ENCODE data around the gene SCRN2. TPM values are rescaled to one million over a fixed set of nuclear protein-coding genes. Genes with fewer than 3 reads are reported as not detected.

SCRN2 gene
- total and polyA plus RNA-seq, 2 donors (not counting 3 experiments of a cell fraction or from before 2014, with no cell fraction given), result 31.7 to 48.9 TPM

DNA sequence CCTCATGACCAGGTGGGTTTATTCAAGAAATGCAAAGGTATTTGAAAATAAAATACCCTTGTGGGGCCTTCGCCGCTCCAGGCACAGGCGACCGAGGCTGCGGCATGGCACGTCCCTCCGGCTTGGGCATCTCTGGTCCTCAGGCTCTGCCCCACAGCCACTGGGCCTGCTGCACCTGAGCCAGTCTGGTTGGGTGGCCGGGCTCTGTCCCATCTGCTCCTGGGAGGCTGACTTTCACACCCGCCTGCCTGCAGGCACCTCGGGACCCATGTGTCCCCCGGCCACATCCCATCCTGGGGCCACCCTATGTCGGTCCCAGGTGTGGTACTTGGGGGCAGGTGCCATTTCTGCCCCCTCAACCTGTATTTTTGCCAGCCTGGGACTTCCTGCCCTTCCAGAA is 40.4 kb downstream of the SCRN2 start:
- TF ChIP-seq, protein P1, sequence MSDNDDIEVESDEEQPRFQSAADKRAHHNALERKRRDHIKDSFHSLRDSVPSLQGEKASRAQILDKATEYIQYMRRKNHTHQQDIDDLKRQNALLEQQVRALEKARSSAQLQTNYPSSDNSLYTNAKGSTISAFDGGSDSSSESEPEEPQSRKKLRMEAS (IDR thresholded peaks at IDR 0.05; ENCODE audit: insufficient read depth, insufficient read length), result no peak
- no peak for TF ChIP-seq EZH2 (IDR thresholded peaks at IDR 0.05; ENCODE audit: borderline replicate concordance, low read depth, low read length, severe bottlenecking)
- TF ChIP-seq POLR2A (IDR thresholded peaks at IDR 0.05; ENCODE audit: low read depth, low read length), result no peak
- TF ChIP-seq JUN (IDR thresholded peaks at IDR 0.05; ENCODE audit: borderline replicate concordance, insufficient read depth, insufficient read length, low read depth), result no peak
- TF ChIP-seq, protein P2, sequence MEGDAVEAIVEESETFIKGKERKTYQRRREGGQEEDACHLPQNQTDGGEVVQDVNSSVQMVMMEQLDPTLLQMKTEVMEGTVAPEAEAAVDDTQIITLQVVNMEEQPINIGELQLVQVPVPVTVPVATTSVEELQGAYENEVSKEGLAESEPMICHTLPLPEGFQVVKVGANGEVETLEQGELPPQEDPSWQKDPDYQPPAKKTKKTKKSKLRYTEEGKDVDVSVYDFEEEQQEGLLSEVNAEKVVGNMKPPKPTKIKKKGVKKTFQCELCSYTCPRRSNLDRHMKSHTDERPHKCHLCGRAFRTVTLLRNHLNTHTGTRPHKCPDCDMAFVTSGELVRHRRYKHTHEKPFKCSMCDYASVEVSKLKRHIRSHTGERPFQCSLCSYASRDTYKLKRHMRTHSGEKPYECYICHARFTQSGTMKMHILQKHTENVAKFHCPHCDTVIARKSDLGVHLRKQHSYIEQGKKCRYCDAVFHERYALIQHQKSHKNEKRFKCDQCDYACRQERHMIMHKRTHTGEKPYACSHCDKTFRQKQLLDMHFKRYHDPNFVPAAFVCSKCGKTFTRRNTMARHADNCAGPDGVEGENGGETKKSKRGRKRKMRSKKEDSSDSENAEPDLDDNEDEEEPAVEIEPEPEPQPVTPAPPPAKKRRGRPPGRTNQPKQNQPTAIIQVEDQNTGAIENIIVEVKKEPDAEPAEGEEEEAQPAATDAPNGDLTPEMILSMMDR (IDR thresholded peaks at IDR 0.05; ENCODE audit: extremely low read depth in 1 of 2, insufficient read depth in 1 of 2, low read depth in 1 of 2, low read length in 2 of 2), result no peak
- no peak for TF ChIP-seq MYC (IDR thresholded peaks at IDR 0.05; ENCODE audit: low read depth, low read length)
- no peak for TF ChIP-seq GATA2 (IDR thresholded peaks at IDR 0.05; ENCODE audit: insufficient read depth, insufficient read length, low read depth, low read length)
- TF ChIP-seq FOS (IDR thresholded peaks at IDR 0.05; ENCODE audit: borderline replicate concordance, insufficient read depth, low read length), result no peak
- TF ChIP-seq POLR2AphosphoS5 (IDR thresholded peaks at IDR 0.05; ENCODE audit: insufficient read depth, low read depth, low read length), result no peak
- Histone ChIP-seq H3K27ac (ENCODE audit: insufficient read depth, low read depth, low read length) (no peak overlapping the region), H3K4me3 (replicated peaks in 1 of 3; ENCODE audit: insufficient read depth in 1 of 3, low read depth in 1 of 3, low read length in 3 of 3) (no peak overlapping the region), H2AFZ (ENCODE audit: low read depth, low read length) (no peak overlapping the region), H3K79me2 (ENCODE audit: control insufficient read depth, insufficient read depth, low read length) (no peaks in the 10 kb centered on the region), H3K9ac (replicated peaks; ENCODE audit: extremely low read depth, insufficient read depth, low read length) (no peak overlapping the region), H3K36me3 (ENCODE audit: control insufficient read depth in 2 of 2, extremely low read depth in 1 of 2, insufficient read depth in 2 of 2, low read length in 2 of 2) (no peaks in the 10 kb centered on the region), H3K4me2 (ENCODE audit: insufficient read depth, low read length) (no peak overlapping the region), H3K9me3 (replicated peaks; ENCODE audit: control insufficient read depth, insufficient read depth, low read length) (no peaks in the 10 kb centered on the region), H4K20me1 (replicated peaks; ENCODE audit: control insufficient read depth, extremely low read depth, insufficient read depth, low read length) (no peaks in the 10 kb centered on the region), H3K4me1 (ENCODE audit: control insufficient read depth, extremely low read depth, insufficient read depth, low read length) (no peaks in the 10 kb centered on the region), H3K27me3 (ENCODE audit: control insufficient read depth in 2 of 2, insufficient read depth in 2 of 2, low read length in 2 of 2) (peaks cover 0 to 2% of the 10 kb centered on the region in 2 experiments), H3K9me1 (replicated peaks; ENCODE audit: control insufficient read depth, extremely low read depth, insufficient read depth, low read length) (no peaks in the 10 kb centered on the region)
- intact Hi-C loops (cut with micrococcal nuclease) (loop anchor here (5.0 kb wide), 1 partner anchor 138 kb away; no protein-coding TSS in a partner anchor), dilution Hi-C loops (cut with MboI; ENCODE audit: extremely low pct_ligation_motif_present, low sequenced_read_pairs) (no loop called here)
- ChIA-PET POLR2A (no interaction called here), CTCF (interaction anchor here (0.7 to 1.3 kb wide), 4 partner anchors 9 to 103 kb away, joined by 3 to 5 read pairs (median 5); no protein-coding TSS in a partner anchor)
- FAIRE-seq (no peak), DNase-seq (ENCODE audit: low read depth, low spot score) (no peak)
- BruUV-seq (replicated peaks), result no TSS peak

Data from endothelial cell of umbilical vein (primary cell).